Measurements from ENCODE around the gene NPHS1. TPM values are rescaled to one million over a fixed set of nuclear protein-coding genes. Genes with fewer than 3 reads are reported as not detected.
"Not testable (repeated sequence)": the region's sequence is repeated elsewhere in the genome, so short reads cannot be mapped to it uniquely, and the experiment has no call there.

NPHS1 gene
- total RNA-seq, 1 donor from 2014 or later, result 0.06 TPM

- no peak for DNase-seq (ENCODE audit: low spot score)
Measured at GRCh38 chr19:35816262-35816661, 36.0 kb downstream of the NPHS1 start.

DNA sequence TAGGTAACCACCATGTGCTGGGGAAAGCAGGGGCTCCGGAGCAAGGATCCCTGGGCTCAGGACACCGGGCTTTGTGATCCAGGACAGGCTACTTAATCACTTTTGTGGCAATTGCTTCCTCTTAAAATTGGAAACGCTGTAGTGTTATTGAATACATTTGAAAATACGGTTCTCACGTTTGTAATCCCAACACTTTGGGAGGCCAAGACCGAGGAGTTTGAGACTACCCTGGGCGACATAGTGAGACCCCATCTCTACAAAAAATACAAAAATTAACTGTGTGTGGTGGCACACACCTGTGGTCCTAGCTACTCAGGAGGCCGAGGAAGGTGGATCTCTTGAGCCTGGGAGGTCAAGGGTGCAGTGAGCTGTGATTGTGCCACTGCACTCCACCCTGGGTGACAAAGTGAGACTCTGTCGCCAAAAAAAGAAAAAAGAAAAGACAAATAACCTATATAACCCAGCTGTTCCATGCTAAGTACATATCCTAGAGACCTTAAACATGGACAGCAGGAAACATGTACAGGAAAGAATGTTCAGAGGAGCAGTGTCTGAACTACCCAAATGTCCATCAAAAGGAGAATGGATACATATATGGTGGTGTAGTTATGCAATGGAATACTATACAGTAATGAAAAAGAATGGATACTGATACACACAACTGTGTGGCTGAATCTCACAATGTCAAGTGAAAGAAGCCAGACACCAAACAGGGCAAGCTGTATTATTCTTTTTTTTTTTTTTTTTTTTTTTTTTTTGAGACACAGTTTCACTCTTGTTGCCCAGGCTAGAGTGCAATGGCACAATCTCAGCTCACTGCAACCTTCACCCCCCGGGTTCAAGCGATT, 39.0 kb downstream of the NPHS1 start:
- DNase-seq (ENCODE audit: low spot score), result no peak

DNA sequence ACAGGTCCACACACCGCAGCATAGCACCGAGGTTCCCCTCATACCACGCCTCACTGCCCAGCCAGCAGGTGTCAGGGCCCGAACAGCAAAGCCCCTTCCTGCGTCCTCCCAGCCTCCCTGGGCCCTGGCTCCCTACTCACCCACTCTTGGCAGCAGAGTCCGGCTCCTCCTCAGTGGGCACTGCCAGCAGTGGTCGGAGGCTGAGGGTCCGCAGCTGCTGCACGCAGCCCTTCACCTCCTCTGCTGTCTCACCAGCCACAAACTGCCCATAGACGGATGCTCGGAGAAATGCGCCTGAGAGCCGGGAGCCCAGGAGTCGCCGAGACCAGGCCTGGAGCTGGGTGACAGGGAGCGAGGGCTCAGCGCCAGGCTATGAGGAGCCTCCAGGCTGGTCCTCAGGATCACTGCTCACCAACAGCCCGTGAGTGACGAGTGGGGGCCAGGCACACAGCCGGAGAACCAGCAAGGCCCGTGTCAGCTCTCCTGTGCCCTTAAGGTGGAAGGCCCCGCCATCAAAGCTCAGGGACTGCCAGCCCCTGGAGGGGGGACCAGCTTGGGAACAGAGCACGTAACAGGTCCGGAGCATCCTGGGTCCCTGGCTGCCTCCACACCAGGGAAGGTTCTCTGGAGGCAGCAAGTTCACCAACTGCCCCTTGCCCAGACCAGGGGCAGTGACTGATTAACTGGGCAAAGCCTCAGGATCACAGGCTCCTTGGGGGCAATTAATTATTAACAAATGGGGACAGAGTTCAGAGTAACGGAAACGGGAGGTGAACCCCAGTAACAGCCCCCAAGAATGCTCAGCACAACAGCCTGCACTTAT, 39.9 kb downstream of the NPHS1 start, which contains the start of gene PRODH2:
PRODH2 (minus strand) TSS at position 626 of the 823 bp plus-strand sequence; CDS start at position 586, 40 bp downstream.
- DNase-seq (ENCODE audit: low spot score), result no peak

DNA sequence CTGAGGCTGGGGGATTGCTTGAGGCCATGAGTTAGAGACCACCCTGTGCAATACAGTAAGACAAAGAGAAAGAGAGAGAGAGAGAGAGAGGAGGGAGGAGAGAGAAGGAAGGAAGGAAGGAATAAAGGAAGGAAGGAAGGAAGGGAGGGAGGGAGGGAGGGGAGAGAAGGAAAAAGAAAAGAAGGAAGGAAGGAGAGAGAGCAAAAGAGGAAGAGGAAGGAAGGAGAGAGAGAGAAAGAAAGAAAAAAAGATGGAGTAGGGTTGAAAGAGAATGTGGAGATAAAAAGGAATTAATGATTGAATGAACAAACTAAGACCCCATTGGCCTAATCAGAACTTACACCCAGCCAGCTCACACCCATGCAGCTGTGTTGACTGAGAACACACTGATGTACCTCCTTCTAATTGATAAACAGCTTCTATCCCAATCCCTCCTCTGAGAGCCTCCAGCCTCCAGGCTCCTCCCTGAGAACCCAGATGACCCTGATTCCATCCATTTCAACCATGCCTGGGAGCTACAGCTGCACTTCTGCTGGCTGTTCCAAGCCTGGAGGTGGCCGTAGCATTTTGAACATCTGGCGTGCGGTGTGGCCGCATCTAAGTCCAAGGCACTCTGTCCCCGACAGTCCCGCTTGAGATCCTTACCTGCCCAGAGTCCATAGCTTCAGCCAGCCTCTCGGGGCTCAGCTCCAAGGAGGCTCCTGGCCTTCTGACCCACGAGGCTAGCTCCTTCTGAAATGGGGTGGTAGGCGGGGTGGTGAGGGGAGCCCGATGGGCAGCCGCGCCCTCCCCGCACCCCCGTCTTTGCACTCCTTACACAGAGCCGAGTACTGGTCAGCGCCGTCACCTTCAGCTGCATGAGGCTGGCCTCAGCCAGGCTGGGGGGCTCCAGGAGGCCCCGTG, 40.7 kb downstream of the NPHS1 start:
- no peak for DNase-seq (ENCODE audit: low spot score)

GRCh38 chr19:35807633-35808032, 44.7 kb downstream of the NPHS1 start:
- DNase-seq (ENCODE audit: low spot score), result no peak

DNA sequence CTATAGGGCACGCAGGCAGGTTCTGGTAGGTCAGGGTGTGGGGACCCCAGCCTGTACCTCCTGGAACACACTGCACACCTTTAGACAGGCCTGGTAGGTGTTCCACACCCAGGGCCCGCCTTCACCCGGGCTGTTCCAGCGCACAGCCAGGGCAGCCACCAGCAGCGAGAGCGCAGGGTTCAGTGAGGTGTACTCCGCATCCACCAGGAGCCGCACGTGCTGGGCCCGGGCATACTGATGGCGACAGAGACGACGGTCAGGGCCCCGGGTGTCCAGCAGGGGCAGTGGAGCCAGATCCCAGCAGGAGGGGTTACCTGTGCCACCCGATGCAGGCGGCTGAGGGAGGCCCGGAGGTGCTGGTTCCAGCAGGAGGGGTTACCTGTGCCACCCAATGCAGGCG, 45.7 kb downstream of the NPHS1 start:
- DNase-seq (ENCODE audit: low spot score), result no peak

DNA sequence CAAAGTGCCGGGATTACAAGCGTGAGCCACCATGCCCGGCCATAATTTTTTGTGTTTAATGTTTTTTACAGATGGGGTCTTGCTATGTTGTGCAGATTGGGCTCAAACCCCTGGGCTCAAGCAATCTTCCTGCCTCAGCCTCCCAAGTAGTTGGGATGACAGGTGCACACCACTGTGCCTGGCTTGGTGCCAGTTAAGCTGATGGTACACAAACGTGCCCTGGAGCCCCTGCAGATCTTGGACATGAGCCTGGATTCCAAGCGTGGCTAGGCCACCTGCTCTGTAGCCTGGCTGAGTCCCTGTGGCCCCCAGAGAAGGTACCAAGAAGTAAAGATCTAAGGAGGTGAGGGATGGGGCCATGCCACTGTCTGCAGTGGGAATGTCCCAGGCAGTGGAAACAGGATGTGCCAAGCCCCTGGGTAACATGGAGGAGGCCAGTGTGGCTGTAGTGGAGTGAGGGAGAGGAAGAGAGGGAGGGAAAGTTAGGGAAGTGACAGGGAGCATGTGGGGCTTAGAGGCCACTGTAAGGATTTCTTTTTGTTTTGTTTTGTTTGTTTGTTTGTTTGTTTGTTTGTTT, 46.7 kb downstream of the NPHS1 start:
- no peak for DNase-seq (ENCODE audit: low spot score)

GRCh38 chr19:35801828-35802227, 50.5 kb downstream of the NPHS1 start:
- DNase-seq (ENCODE audit: low spot score), result no peak

DNA sequence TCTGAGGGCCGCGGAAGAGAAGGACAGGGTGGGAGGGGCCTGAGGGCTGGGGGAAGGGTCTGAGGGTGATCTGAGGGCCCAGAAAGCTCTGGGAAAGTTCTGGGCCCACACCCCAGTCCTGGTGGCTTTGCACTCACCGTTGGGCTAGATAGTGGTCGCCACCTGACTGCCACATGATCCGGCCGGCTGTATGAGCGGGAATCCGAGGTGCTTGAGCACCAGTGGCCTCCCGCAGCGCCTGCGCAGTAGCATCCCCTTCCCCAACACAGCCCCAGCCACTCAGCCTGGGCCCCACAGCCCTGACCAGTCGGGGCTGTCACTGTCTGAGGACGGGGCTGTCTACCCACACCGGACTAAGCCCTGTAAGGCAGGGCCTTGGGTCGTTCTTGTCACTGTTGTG, 54.6 kb downstream of the NPHS1 start:
- no peak for DNase-seq (ENCODE audit: low spot score)

DNA sequence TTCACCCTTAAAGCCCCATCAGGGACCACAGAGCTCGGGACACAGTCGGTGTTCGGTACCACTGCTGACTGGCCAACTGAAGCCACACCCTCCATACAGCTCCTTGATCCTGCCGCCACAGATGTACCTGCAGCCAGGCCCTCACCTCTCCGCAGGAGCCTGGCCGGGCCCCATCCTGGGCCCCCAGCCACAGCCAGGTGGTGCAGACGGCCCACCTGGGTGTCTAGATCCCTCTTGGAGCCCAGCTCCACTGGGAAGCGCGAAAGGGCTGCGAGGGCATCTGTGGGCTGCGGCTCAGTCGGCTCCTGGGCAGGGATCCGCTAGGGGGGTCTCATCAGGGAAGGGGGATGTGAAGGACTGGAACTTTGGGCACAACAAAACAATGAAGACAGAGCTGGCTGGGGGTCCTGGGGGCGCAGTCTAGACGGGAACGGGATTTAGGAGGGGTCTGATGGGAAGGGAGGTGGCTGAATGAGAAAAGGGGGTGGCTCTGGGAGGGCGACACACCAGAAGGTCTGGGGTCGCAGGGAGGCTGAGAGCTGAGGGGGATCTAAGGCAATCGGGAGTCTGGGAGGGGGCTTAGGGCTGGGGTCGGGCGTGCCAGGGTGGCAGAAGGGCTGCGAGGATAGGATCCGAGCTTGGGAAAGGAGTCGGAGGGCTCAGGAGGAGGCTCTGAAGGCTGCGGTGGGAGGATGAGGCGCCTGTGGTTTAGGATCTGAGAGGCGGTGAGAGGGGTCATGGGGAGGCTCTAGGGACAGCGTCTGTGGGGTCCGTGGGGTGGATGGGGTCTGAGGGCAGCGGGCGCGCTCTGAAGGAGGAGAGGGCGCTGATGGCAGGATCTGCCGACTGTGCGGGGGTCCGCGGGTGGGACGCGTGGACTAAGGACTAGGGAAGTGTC, 55.4 kb downstream of the NPHS1 start:
- DNase-seq (ENCODE audit: low spot score), result no peak

DNA sequence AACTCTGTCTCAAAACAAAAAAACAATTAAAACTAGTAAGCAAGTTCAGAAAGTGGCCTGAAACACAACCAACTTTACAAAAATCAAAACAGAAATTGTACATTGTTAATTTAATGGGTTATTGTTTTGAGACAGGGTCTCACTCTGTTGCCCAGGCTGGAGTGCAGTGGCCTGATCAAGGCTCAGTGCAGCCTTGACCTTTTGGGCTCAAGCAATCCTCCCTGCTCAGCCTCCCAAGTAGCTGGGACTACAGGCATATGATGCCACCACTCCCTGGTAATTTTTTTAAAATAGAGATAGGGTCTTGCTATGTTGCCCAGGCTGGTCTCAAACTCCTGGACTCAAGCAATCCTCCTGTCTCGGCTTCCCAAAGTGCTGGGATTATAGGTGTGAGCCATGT, 56.7 kb downstream of the NPHS1 start:
- DNase-seq (ENCODE audit: low spot score), result not testable (repeated sequence)

- no peak for DNase-seq (ENCODE audit: low spot score)
Measured at GRCh38 chr19:35793381-35794165, 58.7 kb downstream of the NPHS1 start.

GRCh38 chr19:35792888-35793287, 59.4 kb downstream of the NPHS1 start:
- no peak for DNase-seq (ENCODE audit: low spot score)

- no peak for DNase-seq (ENCODE audit: low spot score)
Measured at GRCh38 chr19:35792312-35792711, 60.0 kb downstream of the NPHS1 start.

DNA sequence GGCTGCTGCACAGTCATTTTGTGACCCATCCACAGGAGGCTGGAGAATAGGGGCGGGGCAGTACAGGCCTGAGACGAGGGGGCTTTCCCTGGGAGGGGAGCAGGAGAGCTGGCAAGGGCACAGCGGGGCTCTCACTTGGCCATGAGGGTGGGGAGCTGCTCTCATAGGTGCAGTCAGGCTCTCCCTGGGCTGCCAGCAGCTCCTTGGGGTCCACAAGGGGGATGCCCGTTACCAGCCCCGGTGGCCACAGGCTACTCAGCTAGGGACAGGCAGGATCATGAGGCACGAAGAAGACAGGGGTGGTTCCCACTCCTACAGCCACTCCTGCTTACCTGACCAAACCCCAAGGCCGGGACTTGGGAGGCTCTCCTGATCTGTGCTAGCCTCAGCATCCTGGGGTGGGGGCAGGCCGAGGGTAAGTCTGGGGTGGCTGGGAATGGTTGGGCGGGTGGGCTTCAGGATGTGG, 60.5 kb downstream of the NPHS1 start:
- DNase-seq (ENCODE audit: low spot score), result no peak

- DNase-seq (ENCODE audit: low spot score), result no peak
Measured at GRCh38 chr19:35790981-35791813, 61.1 kb downstream of the NPHS1 start.

DNA sequence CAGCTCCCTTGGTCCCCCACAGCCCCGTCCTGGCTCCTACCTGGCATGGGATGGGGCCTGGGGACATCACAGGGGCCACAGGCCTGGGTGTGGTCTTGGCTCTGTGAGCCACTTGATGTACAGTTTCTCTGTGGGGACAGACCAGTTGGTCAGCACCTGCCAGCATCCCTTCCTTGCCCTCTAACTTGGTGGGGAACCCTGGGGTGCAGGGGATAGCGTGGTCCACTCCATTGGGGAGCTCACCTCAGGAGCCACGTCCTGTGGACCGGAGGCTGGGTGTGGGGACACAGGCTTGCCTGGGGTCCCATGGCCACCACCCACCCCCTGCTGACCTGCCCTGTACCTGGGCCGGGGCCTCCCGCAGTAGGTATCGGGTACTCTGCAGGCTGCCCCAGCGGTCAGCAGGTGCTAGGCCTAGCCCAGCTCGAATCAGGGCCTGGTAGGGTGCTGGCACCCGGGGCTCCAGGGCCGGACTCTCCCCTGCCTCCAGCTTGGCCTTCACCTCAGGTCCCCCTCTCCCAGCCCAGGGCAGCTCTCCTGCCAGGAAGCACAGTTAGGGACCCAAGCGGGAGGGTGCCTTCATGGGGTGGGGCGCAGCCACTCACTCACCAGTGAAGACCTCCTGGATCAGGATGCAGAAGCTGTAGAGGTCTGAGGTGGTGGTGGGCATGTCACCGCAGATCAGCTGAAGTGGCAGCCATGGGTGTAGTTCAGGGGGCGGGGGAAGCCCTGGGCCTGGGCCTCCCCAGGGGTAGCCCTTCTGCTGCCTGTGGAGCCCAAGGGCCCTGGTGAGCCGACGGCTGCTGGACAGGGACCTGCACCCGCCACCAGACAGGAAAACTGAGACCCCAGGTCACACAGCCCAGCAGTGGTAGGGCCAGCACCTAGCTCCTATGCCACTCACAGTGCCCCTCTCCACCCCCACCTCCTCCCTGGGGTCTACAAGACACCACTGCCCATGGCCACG, 62.0 kb downstream of the NPHS1 start:
- no peak for DNase-seq (ENCODE audit: low spot score)

All from mucosa of gallbladder (tissue), 1 donor.